HepG2 (cell line): ENCODE data around the gene AKAP9. TPM values are rescaled to one million over a fixed set of nuclear protein-coding genes. Genes with fewer than 3 reads are reported as not detected.

Experiments used
- ARID5B ChIP-seq: IDR thresholded peaks from 2 replicates; pipeline ENCODE4 v1.4.0; 2020; ENCODE audit warnings: mild to moderate bottlenecking, missing genetic modification reagents
- DBP ChIP-seq: sonication (generic); formaldehyde crosslinking; IDR thresholded peaks from 2 replicates; pipeline ENCODE4 v1.4.0; 2020; ENCODE audit warnings: missing genetic modification reagents; ENCODE audit errors: not compliant biosample characterization
- FOXP1 ChIP-seq, 2 experiments: fragments of 450-650 bp in 1 of 2; IDR thresholded peaks; 2 replicates each; pipeline ENCODE4 v1.6.1; 2017 to 2018; ENCODE audit warnings: antibody characterized with exemption in 1 of 2
- GTF3A ChIP-seq: sonication (generic); formaldehyde crosslinking; conservative IDR thresholded peaks from 2 replicates; pipeline ENCODE4 v1.4.0; 2020; ENCODE audit warnings: mild to moderate bottlenecking, missing genetic modification reagents
- HNF4G ChIP-seq, 2 experiments: sonication (generic) in 1 of 2; formaldehyde crosslinking in 1 of 2; IDR thresholded peaks; 2 replicates each; pipeline versions ENCODE4 v1.4.0 to v1.6.1; 2011 to 2020; ENCODE audit warnings: borderline replicate concordance in 2 of 2, low read depth in 2 of 2, mild to moderate bottlenecking in 2 of 2, low read length in 1 of 2, missing genetic modification reagents in 1 of 2, moderate library complexity in 1 of 2
- IKZF4 ChIP-seq: sonication (generic); formaldehyde crosslinking; IDR thresholded peaks from 2 replicates; pipeline ENCODE4 v1.5.1; 2020; ENCODE audit warnings: borderline replicate concordance, mild to moderate bottlenecking, low read depth, missing genetic modification reagents; ENCODE audit errors: not compliant biosample characterization
- KDM5B ChIP-seq: sonication (generic); formaldehyde crosslinking; IDR thresholded peaks from 2 replicates; pipeline ENCODE4 v1.4.0; 2020; ENCODE audit warnings: missing genetic modification reagents, mild to moderate bottlenecking, borderline replicate concordance
- PRDM4 ChIP-seq: sonication (generic); formaldehyde crosslinking; IDR thresholded peaks from 2 replicates; pipeline ENCODE4 v1.9.0; 2021; ENCODE audit warnings: missing genetic modification reagents, borderline replicate concordance
- SNAI1 ChIP-seq: sonication (generic); formaldehyde crosslinking; IDR thresholded peaks from 2 replicates; pipeline ENCODE4 v1.5.0; 2020; ENCODE audit warnings: mild to moderate bottlenecking, missing genetic modification reagents, borderline replicate concordance
- TARDBP ChIP-seq: sonication (generic); formaldehyde crosslinking; IDR thresholded peaks from 2 replicates; pipeline ENCODE4 v1.8.0; 2022; ENCODE audit warnings: mild to moderate bottlenecking, missing genetic modification reagents
- THAP8 ChIP-seq: sonication (generic); formaldehyde crosslinking; IDR thresholded peaks from 2 replicates; pipeline ENCODE4 v1.5.1; 2020; ENCODE audit warnings: missing genetic modification reagents, mild to moderate bottlenecking, borderline replicate concordance
- YEATS2 ChIP-seq: sonication (generic); formaldehyde crosslinking; IDR thresholded peaks from 2 replicates; pipeline ENCODE4 v1.4.0; 2020; ENCODE audit warnings: missing genetic modification reagents, borderline replicate concordance
- ZNF101 ChIP-seq: sonication (generic); formaldehyde crosslinking; IDR thresholded peaks from 2 replicates; pipeline ENCODE4 v1.4.0; 2020; ENCODE audit warnings: mild to moderate bottlenecking, low read depth, missing genetic modification reagents, borderline replicate concordance
- ZNF337 ChIP-seq: sonication (generic); formaldehyde crosslinking; IDR thresholded peaks from 2 replicates; pipeline ENCODE4 v1.5.1; 2020; ENCODE audit warnings: missing genetic modification reagents, low read depth, mild to moderate bottlenecking, borderline replicate concordance
- ZNF343 ChIP-seq: sonication (generic); formaldehyde crosslinking; IDR thresholded peaks from 2 replicates; pipeline ENCODE4 v1.4.0; 2020; ENCODE audit warnings: mild to moderate bottlenecking, missing genetic modification reagents
- ZNF577 ChIP-seq: sonication (generic); formaldehyde crosslinking; IDR thresholded peaks from 2 replicates; pipeline ENCODE4 v1.4.0; 2020; ENCODE audit warnings: mild to moderate bottlenecking, low read depth, missing genetic modification reagents, borderline replicate concordance
- ZNF781 ChIP-seq: sonication (generic); formaldehyde crosslinking; IDR thresholded peaks from 2 replicates; pipeline ENCODE4 v1.5.1; 2020; ENCODE audit warnings: borderline replicate concordance, mild to moderate bottlenecking, missing genetic modification reagents; ENCODE audit errors: not compliant biosample characterization
- polyA plus RNA-seq, 8 experiments: library from polyadenylated mRNA; depleted of rRNA in 3 of 8; stranded (reverse) in 7 of 8; unstranded in 1 of 8; fragments of >200 nt; fragmentation: Illumina TruSeq in 4 of 8; extraction: Trizol in 4 of 8; gene quantifications; 2 replicates each; pipeline versions ENCODE4 v1.2.1 to v1.2.3, GENCODE V29; 2011 to 2016; ENCODE audit warnings: low read depth in 4 of 8, missing spikeins in 1 of 8, mixed read lengths in 1 of 8; ENCODE audit not compliant: insufficient read depth in 1 of 8
- total RNA-seq, 5 experiments: library from RNA; depleted of rRNA; stranded (reverse); fragments of >200 nt; fragmentation: Illumina TruSeq; extraction: Trizol; gene quantifications; 2 replicates each; pipeline ENCODE4 v1.2.3, GENCODE V29; 2016; ENCODE audit warnings: low read depth in 1 of 5

The AKAP9 gene
- total and polyA plus RNA-seq, 2 of the 13 experiments (the other 11 are each of a cell fraction or from before 2014, with no cell fraction given), result 27.6 to 33.1 TPM

- TF ChIP-seq KDM5B (CRISPR knock-in tag) (peak; percentile 86), ZNF343 (peak; percentile 93; the same call in 1 of the 2 replicates), SNAI1 (CRISPR knock-in tag) (peak; percentile 97), ZNF337 (CRISPR knock-in tag) (peak; percentile 95), DBP (CRISPR knock-in tag) (no peak), FOXP1 (IDR thresholded peaks at IDR 0.05) (no peak), FOXP1 (CRISPR knock-in tag; IDR thresholded peaks at IDR 0.05) (0 out of 2 replicates have a peak, but pooled peaks have one; percentile 18), ZNF577 (CRISPR knock-in tag) (no peak), YEATS2 (CRISPR knock-in tag) (peak; percentile 95), GTF3A (CRISPR knock-in tag) (no peak), IKZF4 (peak; percentile 29), THAP8 (peak; percentile 85; the same call in 1 of the 2 replicates), ZNF781 (CRISPR knock-in tag) (peak; percentile 93), PRDM4 (CRISPR knock-in tag) (no peak), TARDBP (CRISPR knock-in tag) (peak; percentile 82; the same call in 1 of the 2 replicates), HNF4G (IDR thresholded peaks at IDR 0.05; ENCODE audit: borderline replicate concordance, low read depth, low read length) (no peak), HNF4G (CRISPR knock-in tag; IDR thresholded peaks at IDR 0.05; ENCODE audit: borderline replicate concordance, low read depth) (peak; percentile 20; the same call in 1 of the 2 replicates), ZNF101 (CRISPR knock-in tag) (peak; percentile 97), ARID5B (CRISPR knock-in tag) (peak; percentile 72)
Observed at GRCh38 chr7:92134271-92135051, 193.8 kb downstream of the AKAP9 start, which contains the start of gene CYP51A1 (continued).
